H9 (cell line): ENCODE results near the gene ARFGEF3. TPM values are rescaled to one million over a fixed set of nuclear protein-coding genes. Genes with fewer than 3 reads are reported as not detected.

ENCODE experiments used
- DNase-seq: peaks from one replicate; pipeline ENCODE4 v3.0.0-alpha.2; 2017
- H2AFZ ChIP-seq: one replicate; pipeline ENCODE4 v1.6.1; 2013; ENCODE audit warnings: mild to moderate bottlenecking, low read length, control low read depth, moderate library complexity
- H2AK5ac ChIP-seq: 2 replicates; pipeline ENCODE4 v1.6.1; 2013; ENCODE audit warnings: low read length, control low read depth, mixed read lengths; ENCODE audit not compliant: insufficient read length
- H2BK120ac ChIP-seq: one replicate; pipeline ENCODE4 v1.6.1; 2013; ENCODE audit warnings: low read depth, mild to moderate bottlenecking, low read length, control low read depth, inconsistent platforms; ENCODE audit not compliant: poor library complexity, severe bottlenecking
- H2BK12ac ChIP-seq: 2 replicates; pipeline ENCODE4 v1.6.1; 2013; ENCODE audit warnings: low read length, control low read depth, mixed read lengths, low read depth; ENCODE audit not compliant: insufficient read length
- H2BK15ac ChIP-seq: 2 replicates; pipeline ENCODE4 v1.6.1; 2013; ENCODE audit warnings: low read depth, low read length, control low read depth
- H2BK20ac ChIP-seq: one replicate; pipeline ENCODE4 v1.6.1; 2013; ENCODE audit warnings: low read depth, mild to moderate bottlenecking, low read length, control low read depth, inconsistent platforms; ENCODE audit not compliant: poor library complexity, severe bottlenecking
- H2BK5ac ChIP-seq: 2 replicates; pipeline ENCODE4 v1.6.1; 2013; ENCODE audit warnings: low read length, control low read depth, mixed read lengths; ENCODE audit not compliant: insufficient read length
- H3K14ac ChIP-seq: 2 replicates; pipeline ENCODE4 v1.6.1; 2013; ENCODE audit warnings: low read length, control low read depth; ENCODE audit not compliant: insufficient read depth
- H3K18ac ChIP-seq: 2 replicates; pipeline ENCODE4 v1.6.1; 2013; ENCODE audit warnings: low read depth, mild to moderate bottlenecking, mixed read lengths, low read length, control low read depth; ENCODE audit not compliant: insufficient read length
- H3K23ac ChIP-seq: 2 replicates; pipeline ENCODE4 v1.6.1; 2013; ENCODE audit warnings: low read length, control low read depth, mixed read lengths, low read depth; ENCODE audit not compliant: insufficient read length
- H3K23me2 ChIP-seq: 2 replicates; pipeline ENCODE4 v1.6.1; 2013; ENCODE audit warnings: low read depth, mild to moderate bottlenecking, mixed read lengths, low read length, control low read depth; ENCODE audit not compliant: insufficient read length, poor library complexity, severe bottlenecking
- H3K27ac ChIP-seq: 2 replicates; pipeline ENCODE4 v1.5.1; 2013; ENCODE audit warnings: low read length, control low read depth, mixed read lengths, low read depth; ENCODE audit not compliant: insufficient read length
- H3K27me3 ChIP-seq: 2 replicates; pipeline ENCODE4 v1.6.1; 2013; ENCODE audit warnings: low read length, control low read depth, inconsistent platforms; ENCODE audit not compliant: insufficient read depth
- H3K4ac ChIP-seq: 2 replicates; pipeline ENCODE4 v1.6.1; 2013; ENCODE audit warnings: low read depth, mild to moderate bottlenecking, control low read depth, inconsistent platforms, low read length, moderate library complexity
- H3K4me1 ChIP-seq: 2 replicates; pipeline ENCODE4 v1.6.1; 2013; ENCODE audit warnings: low read length, control low read depth, inconsistent platforms; ENCODE audit not compliant: insufficient read depth
- H3K4me2 ChIP-seq: 2 replicates; pipeline ENCODE4 v1.6.1; 2013; ENCODE audit warnings: low read length, control low read depth, mixed read lengths; ENCODE audit not compliant: insufficient read length, insufficient read depth
- H3K56ac ChIP-seq: 2 replicates; pipeline ENCODE4 v1.6.1; 2013; ENCODE audit warnings: low read depth, mild to moderate bottlenecking, mixed read lengths, low read length, control low read depth; ENCODE audit not compliant: insufficient read length
- H3K79me1 ChIP-seq: 2 replicates; pipeline ENCODE4 v1.6.1; 2013; ENCODE audit warnings: low read depth, mild to moderate bottlenecking, moderate library complexity, low read length, control low read depth, inconsistent platforms; ENCODE audit not compliant: insufficient read depth, poor library complexity, severe bottlenecking
- H3K79me2 ChIP-seq: 2 replicates; pipeline ENCODE4 v1.6.1; 2013; ENCODE audit warnings: low read length, control low read depth, inconsistent platforms; ENCODE audit not compliant: insufficient read depth
- H3K9ac ChIP-seq: 2 replicates; pipeline ENCODE4 v1.6.1; 2013; ENCODE audit warnings: low read length, control low read depth, mixed read lengths; ENCODE audit not compliant: insufficient read length; ENCODE audit errors: extremely low read depth
- H3K9me3 ChIP-seq: one replicate; pipeline ENCODE4 v1.6.1; 2013; ENCODE audit warnings: low read depth, low read length, inconsistent platforms; ENCODE audit not compliant: control insufficient read depth
- H3T11ph ChIP-seq: one replicate; pipeline ENCODE4 v1.6.1; 2013; ENCODE audit warnings: mild to moderate bottlenecking, low read length, control low read depth, inconsistent platforms
- H4K20me1 ChIP-seq: one replicate; pipeline ENCODE4 v1.6.1; 2013; ENCODE audit not compliant: control insufficient read depth, insufficient read length, insufficient read depth
- H4K5ac ChIP-seq: 2 replicates; pipeline ENCODE4 v1.6.1; 2013; ENCODE audit warnings: low read depth, mild to moderate bottlenecking, mixed read lengths, low read length, control low read depth; ENCODE audit not compliant: insufficient read length
- H4K8ac ChIP-seq: replicated peaks from 2 replicates; pipeline ENCODE4 v1.6.1; 2013; ENCODE audit warnings: low read length, control low read depth, mixed read lengths, low read depth; ENCODE audit not compliant: insufficient read length
- H4K91ac ChIP-seq: 2 replicates; pipeline ENCODE4 v1.6.1; 2013; ENCODE audit warnings: low read depth, mild to moderate bottlenecking, moderate library complexity, mixed read lengths, low read length, control low read depth; ENCODE audit not compliant: insufficient read length
- H3K27ac Mint-ChIP-seq, 3 experiments: 2 replicates in 2 of 3; 3 replicates in 1 of 3; pipeline ENCODE4 v1.8.0; 2020 to 2021; ENCODE audit warnings: mixed read lengths in 3 of 3, mild to moderate bottlenecking in 1 of 3, moderate library complexity in 1 of 3
- H3K27me3 Mint-ChIP-seq: 2 replicates; pipeline ENCODE4 v1.8.0; 2021; ENCODE audit warnings: low read depth, mild to moderate bottlenecking, moderate library complexity, mixed read lengths
- H3K36me3 Mint-ChIP-seq, 3 experiments: 2 replicates in 2 of 3; 3 replicates in 1 of 3; pipeline ENCODE4 v1.8.0; 2020 to 2021; ENCODE audit warnings: low read depth in 3 of 3, mixed read lengths in 3 of 3; ENCODE audit not compliant: insufficient read depth in 1 of 3
- H3K4me1 Mint-ChIP-seq, 2 experiments: 2 replicates each; pipeline ENCODE4 v1.8.0; 2020; ENCODE audit warnings: mixed read lengths in 2 of 2
- H3K4me3 Mint-ChIP-seq, 2 experiments: 2 replicates in 1 of 2; 3 replicates in 1 of 2; pipeline ENCODE4 v1.8.0; 2020 to 2021; ENCODE audit warnings: mild to moderate bottlenecking in 2 of 2, mixed read lengths in 2 of 2, moderate library complexity in 1 of 2
- H3K9me3 Mint-ChIP-seq, 2 experiments: 2 replicates in 1 of 2; 3 replicates in 1 of 2; pipeline ENCODE4 v1.8.0; 2020; ENCODE audit warnings: mild to moderate bottlenecking in 2 of 2, mixed read lengths in 2 of 2, moderate library complexity in 1 of 2
- CTCF ChIP-seq: fragments of 200-600 bp; sonication (generic); conservative IDR thresholded peaks from 3 replicates; pipeline ENCODE4 v1.8.0; 2021; ENCODE audit warnings: antibody characterized with exemption, mild to moderate bottlenecking
- WGBS: extraction: QIAGEN DNeasy Blood & Tissue Kit; methylation state at CpG from one replicate; pipeline ENCODE4 v1.1.7; 2013; ENCODE audit warnings: missing lambda C conversion rate, low lambda C conversion rate, mixed read lengths; ENCODE audit not compliant: insufficient read length; ENCODE audit errors: extremely low coverage; 5-methylcytosine and 5-hydroxymethylcytosine counted together
- total RNA-seq: library from RNA; stranded (reverse); gene quantifications from 2 replicates; pipeline ENCODE4 v1.2.1, GENCODE V29; 2021

ARFGEF3 gene
- total RNA-seq, 1 experiment from 2014 or later, result 13.7 TPM

GRCh38 chr6:138337076-138337475, 175.3 kb downstream of the ARFGEF3 start:
- H3K36me3 Mint-ChIP-seq, result peaks cover 12 to 32% (median 23%) of the 10 kb centered on the region in 3 experiments
- Histone ChIP-seq H3K14ac (no peak overlapping the region), H3K4me1 (no peaks in the 10 kb centered on the region; the same call in 1 of the 2 replicates), H4K20me1 (no peaks in the 10 kb centered on the region), H3K9me3 (no peaks in the 10 kb centered on the region), H3K9ac (no peak overlapping the region), H3K18ac (no peak overlapping the region), H3K27ac (no peak overlapping the region), H3K23me2 (no peaks in the 10 kb centered on the region), H3T11ph (no peak overlapping the region), H3K56ac (no peak overlapping the region), H2BK120ac (no peak overlapping the region), H2BK20ac (no peak overlapping the region), H2BK12ac (no peak overlapping the region), H3K4ac (no peak overlapping the region), H3K79me1 (no peaks in the 10 kb centered on the region), H4K5ac (no peak overlapping the region), H2AK5ac (no peak overlapping the region), H3K23ac (no peak overlapping the region), H3K27me3 (no peaks in the 10 kb centered on the region), H2BK15ac (no peak overlapping the region), H2BK5ac (no peak overlapping the region), H3K79me2 (0 out of 2 replicates have a peak, but pooled peaks cover 2% of the 10 kb centered on the region), H2AFZ (no peak overlapping the region), H3K4me2 (no peak overlapping the region), H4K8ac (no peak overlapping the region), H4K91ac (no peak overlapping the region)
- no CpG with 5 or more reads among the region's 4 CpGs for WGBS
- no peak for DNase-seq
- no peaks in the 10 kb centered on the region for H3K9me3 Mint-ChIP-seq
- H3K4me3 Mint-ChIP-seq, result no peak overlapping the region
- TF ChIP-seq CTCF, result no peak
- H3K27ac Mint-ChIP-seq, result no peak overlapping the region
- H3K4me1 Mint-ChIP-seq, result peaks cover 18 to 20% of the 10 kb centered on the region in 2 experiments
- no peaks in the 10 kb centered on the region for H3K27me3 Mint-ChIP-seq
